HCT116 (cell line): ENCODE data around the gene P4HB. TPM values are rescaled to one million over a fixed set of nuclear protein-coding genes. Genes with fewer than 3 reads are reported as not detected.
A peak's percentile ranks its signal among the peaks of the same experiment; 100 is the strongest.

ENCODE experiments used
- ATAC-seq: fragments of 200-7000 bp; cut with Tn5 transposase; 2 replicates; pipeline ENCODE4 v1.9.1; 2020; ENCODE audit warnings: mild to moderate bottlenecking, moderate library complexity
- BruUV-seq: library from RNA; stranded (reverse); fragments of 400-500 nt; replicated peaks from 2 replicates; lab custom pipeline; 2021; lab: Mats Ljungman, UMichigan
- CTCF ChIA-PET: fragments of 300-600 bp; sonication (Branson Sonifier 250); formaldehyde crosslinking; loops from one replicate; lab custom pipeline; 2021; ENCODE audit warnings: antibody characterized with exemption; lab: Charles Lee
- POLR2A ChIA-PET: fragments of 300-600, 350-600 bp; sonication (Branson Sonifier 250); formaldehyde crosslinking; loops from one replicate; lab custom pipeline; 2021; ENCODE audit warnings: antibody characterized with exemption; lab: Charles Lee
- RAD21 ChIA-PET, 2 experiments: fragments of 300-600 bp; sonication (Branson Sonifier 250); formaldehyde crosslinking; loops; one replicate each; lab custom pipeline; 2023; ENCODE audit warnings: low total read pairs in 2 of 2; ENCODE audit not compliant: uncharacterized antibody in 2 of 2, unreplicated experiment in 2 of 2, low non-redundant PET in 1 of 2; lab: Charles Lee
- DNase-seq: peaks from one replicate; pipeline ENCODE4 v3.0.0-alpha.2; 2010; ENCODE audit warnings: low read depth, low spot score
- H2AFZ ChIP-seq: fragments of 200-600 bp; shearing (Covaris generic), sonication (generic); 2 replicates; pipeline ENCODE4 v1.6.1; 2017; ENCODE audit warnings: low read depth, mixed run types, mixed read lengths, antibody characterized with exemption, low read length; ENCODE audit not compliant: poor library complexity, severe bottlenecking
- H3K27ac ChIP-seq: 2 replicates; pipeline ENCODE4 v1.5.1; 2012; ENCODE audit warnings: low read depth, low read length
- H3K27me3 ChIP-seq: fragments of 200-600 bp; sonication (generic); 2 replicates; pipeline ENCODE4 v1.6.1; 2016; ENCODE audit warnings: mixed run types, low read length, mixed read lengths; ENCODE audit not compliant: insufficient read depth
- H3K36me3 ChIP-seq, 2 experiments: fragments of 200-500 bp in 1 of 2; fragments of 200-600 bp in 1 of 2; sonication (Bioruptor generic) in 1 of 2; sonication (generic) in 1 of 2; 2 replicates each; pipeline versions ENCODE4 v1.5.1 to v1.6.1; 2014 to 2016; ENCODE audit warnings: low read length in 2 of 2, inconsistent platforms in 1 of 2, mixed read lengths in 1 of 2, mixed run types in 1 of 2; ENCODE audit not compliant: insufficient read depth in 2 of 2, control insufficient read depth in 1 of 2
- H3K4me1 ChIP-seq, 2 experiments: fragments of 200-600 bp in 1 of 2; sonication (generic) in 1 of 2; 2 replicates each; pipeline versions ENCODE4 v1.5.1 to v1.6.1; 2012 to 2017; ENCODE audit warnings: low read length in 2 of 2, inconsistent platforms in 1 of 2, mild to moderate bottlenecking in 1 of 2, mixed read lengths in 1 of 2, mixed run types in 1 of 2, moderate library complexity in 1 of 2; ENCODE audit not compliant: insufficient read depth in 2 of 2, control insufficient read depth in 1 of 2
- H3K4me2 ChIP-seq: fragments of 200-600 bp; sonication (generic); 2 replicates; pipeline ENCODE4 v1.6.1; 2017; ENCODE audit warnings: mixed run types, low read length, mixed read lengths
- H3K4me3 ChIP-seq, 2 experiments: fragments of 200-600 bp in 1 of 2; sonication (generic) in 1 of 2; replicated peaks in 1 of 2; 2 replicates each; pipeline ENCODE4 v1.5.1; 2011 to 2016; ENCODE audit warnings: low read length in 2 of 2, control low read depth in 1 of 2, low read depth in 1 of 2, mild to moderate bottlenecking in 1 of 2, mixed read lengths in 1 of 2, mixed run types in 1 of 2
- H3K79me2 ChIP-seq: fragments of 200-600 bp; sonication (generic); 2 replicates; pipeline ENCODE4 v1.6.1; 2017; ENCODE audit warnings: mild to moderate bottlenecking, mixed run types, low read length, moderate library complexity, mixed read lengths; ENCODE audit not compliant: insufficient read depth
- H3K9ac ChIP-seq: fragments of 200-600 bp; sonication (generic); 2 replicates; pipeline ENCODE4 v1.6.1; 2016; ENCODE audit warnings: low read length, mixed read lengths
- H3K9me2 ChIP-seq: fragments of 200-600 bp; sonication (generic), shearing (Covaris generic); 2 replicates; pipeline ENCODE4 v1.6.1; 2017; ENCODE audit warnings: mixed run types, mild to moderate bottlenecking, moderate library complexity; ENCODE audit not compliant: insufficient read depth
- H3K9me3 ChIP-seq, 2 experiments: fragments of 200-500 bp in 1 of 2; fragments of 200-600 bp in 1 of 2; sonication (Bioruptor generic) in 1 of 2; sonication (generic) in 1 of 2; 2 replicates each; pipeline ENCODE4 v1.6.1; 2014 to 2017; ENCODE audit warnings: low read length in 2 of 2, mixed read lengths in 2 of 2, inconsistent platforms in 1 of 2, low read depth in 1 of 2, mild to moderate bottlenecking in 1 of 2, mixed run types in 1 of 2, moderate library complexity in 1 of 2; ENCODE audit not compliant: control insufficient read depth in 1 of 2, insufficient read depth in 1 of 2
- H4K20me1 ChIP-seq: fragments of 200-600 bp; sonication (generic), shearing (Covaris generic); 2 replicates; pipeline ENCODE4 v1.6.1; 2017; ENCODE audit warnings: mixed run types, mild to moderate bottlenecking, moderate library complexity; ENCODE audit not compliant: insufficient read depth
- CBX3 ChIP-seq: IDR thresholded peaks from 2 replicates; pipeline ENCODE4 v1.6.1; 2012; ENCODE audit warnings: low read depth
- CEBPB ChIP-seq: IDR thresholded peaks from 2 replicates; pipeline ENCODE4 v1.6.1; 2012; ENCODE audit warnings: low read depth
- EGR1 ChIP-seq: IDR thresholded peaks from 2 replicates; pipeline ENCODE4 v1.6.1; 2012; ENCODE audit warnings: low read depth
- EZH2phosphoT487 ChIP-seq: fragments of 200-600 bp; IDR thresholded peaks from 2 replicates; pipeline ENCODE4 v1.6.1; 2018; ENCODE audit warnings: antibody characterized with exemption, borderline replicate concordance
- FOSL1 ChIP-seq: IDR thresholded peaks from 2 replicates; pipeline ENCODE4 v1.6.1; 2012; ENCODE audit warnings: low read depth
- JUND ChIP-seq: IDR thresholded peaks from 2 replicates; pipeline ENCODE4 v1.6.1; 2012
- RAD21 ChIP-seq: IDR thresholded peaks from 2 replicates; pipeline ENCODE4 v1.6.1; 2012; ENCODE audit warnings: low read depth, mild to moderate bottlenecking
- SIN3A ChIP-seq: IDR thresholded peaks from 2 replicates; pipeline ENCODE4 v1.6.1; 2012; ENCODE audit warnings: low read depth
- SP1 ChIP-seq: IDR thresholded peaks from 2 replicates; pipeline ENCODE4 v1.6.1; 2012; ENCODE audit warnings: low read depth
- SRF ChIP-seq: IDR thresholded peaks from 2 replicates; pipeline ENCODE4 v1.6.1; 2012; ENCODE audit warnings: low read depth
- YY1 ChIP-seq: IDR thresholded peaks from 2 replicates; pipeline ENCODE4 v1.6.1; 2011; ENCODE audit warnings: low read length, low read depth, moderate library complexity, mild to moderate bottlenecking; ENCODE audit not compliant: insufficient replicate concordance; ENCODE audit errors: extremely low read depth
- ZFX ChIP-seq: fragments of 450-650 bp; IDR thresholded peaks from 2 replicates; pipeline ENCODE4 v1.6.1; 2017
- ZNF274 ChIP-seq: fragments of 200-500 bp; sonication (Bioruptor generic); IDR thresholded peaks from 2 replicates; pipeline ENCODE4 v1.6.1; 2014; ENCODE audit warnings: mild to moderate bottlenecking, low read depth, low read length, inconsistent platforms
- intact Hi-C: fragments of 100-400 bp; cut with micrococcal nuclease; formaldehyde crosslinking; loops from 2 replicates; pipeline ENCODE4 v1.10.0; 2022
- total RNA-seq: library from RNA; stranded (reverse); gene quantifications from one replicate; pipeline ENCODE4 v1.2.1, GENCODE V29; 2021; ENCODE audit not compliant: unreplicated experiment
- TF ChIP-seq, protein P1 (sequence below): IDR thresholded peaks from 2 replicates; pipeline ENCODE4 v1.6.1; 2012
- TF ChIP-seq, protein P2 (sequence below), 3 experiments: fragments of 200-600 bp in 1 of 3; sonication (generic) in 1 of 3; IDR thresholded peaks in 2 of 3; conservative IDR thresholded peaks in 1 of 3; 2 replicates each; pipeline ENCODE4 v1.5.1; 2012 to 2017; ENCODE audit warnings: low read depth in 2 of 3, low read length in 2 of 3, antibody characterized with exemption in 1 of 3, borderline replicate concordance in 1 of 3, control low read depth in 1 of 3, mild to moderate bottlenecking in 1 of 3, mixed read lengths in 1 of 3, mixed run types in 1 of 3, moderate library complexity in 1 of 3; ENCODE audit not compliant: insufficient read depth in 1 of 3

Gene P4HB
- total RNA-seq, 1 experiment from 2014 or later: 1,043 TPM

DNA sequence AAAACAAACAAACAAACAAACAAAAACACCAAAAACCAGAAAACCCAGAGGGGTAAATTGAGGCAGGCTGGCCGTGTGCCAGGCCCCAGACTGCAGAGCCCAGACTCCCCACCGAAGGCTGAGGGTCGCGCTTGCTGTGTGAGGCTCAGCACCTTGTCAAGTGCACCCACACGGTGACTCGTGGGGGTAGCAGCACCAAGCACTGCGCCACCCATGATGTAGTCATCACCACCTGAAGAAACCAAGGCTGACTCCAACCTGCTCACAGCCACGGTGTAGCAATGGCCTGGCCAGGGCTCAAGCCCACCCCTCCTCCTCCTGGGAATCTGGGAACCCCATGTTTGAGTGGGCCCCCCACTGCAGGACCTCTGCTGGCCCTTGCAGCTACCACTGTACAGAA is 39.2 kb downstream of the P4HB start:
- peak overlapping the region; percentile 74; the same call in 1 of the 2 replicates for H3K27ac ChIP-seq
- TF ChIP-seq EZH2phosphoT487: no peak
- TF ChIP-seq JUND: no peak
- TF ChIP-seq, protein P1, sequence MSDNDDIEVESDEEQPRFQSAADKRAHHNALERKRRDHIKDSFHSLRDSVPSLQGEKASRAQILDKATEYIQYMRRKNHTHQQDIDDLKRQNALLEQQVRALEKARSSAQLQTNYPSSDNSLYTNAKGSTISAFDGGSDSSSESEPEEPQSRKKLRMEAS: no peak
- TF ChIP-seq, protein P2, sequence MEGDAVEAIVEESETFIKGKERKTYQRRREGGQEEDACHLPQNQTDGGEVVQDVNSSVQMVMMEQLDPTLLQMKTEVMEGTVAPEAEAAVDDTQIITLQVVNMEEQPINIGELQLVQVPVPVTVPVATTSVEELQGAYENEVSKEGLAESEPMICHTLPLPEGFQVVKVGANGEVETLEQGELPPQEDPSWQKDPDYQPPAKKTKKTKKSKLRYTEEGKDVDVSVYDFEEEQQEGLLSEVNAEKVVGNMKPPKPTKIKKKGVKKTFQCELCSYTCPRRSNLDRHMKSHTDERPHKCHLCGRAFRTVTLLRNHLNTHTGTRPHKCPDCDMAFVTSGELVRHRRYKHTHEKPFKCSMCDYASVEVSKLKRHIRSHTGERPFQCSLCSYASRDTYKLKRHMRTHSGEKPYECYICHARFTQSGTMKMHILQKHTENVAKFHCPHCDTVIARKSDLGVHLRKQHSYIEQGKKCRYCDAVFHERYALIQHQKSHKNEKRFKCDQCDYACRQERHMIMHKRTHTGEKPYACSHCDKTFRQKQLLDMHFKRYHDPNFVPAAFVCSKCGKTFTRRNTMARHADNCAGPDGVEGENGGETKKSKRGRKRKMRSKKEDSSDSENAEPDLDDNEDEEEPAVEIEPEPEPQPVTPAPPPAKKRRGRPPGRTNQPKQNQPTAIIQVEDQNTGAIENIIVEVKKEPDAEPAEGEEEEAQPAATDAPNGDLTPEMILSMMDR (IDR thresholded peaks at IDR 0.05 in 2 of 3, conservative IDR thresholded peaks at IDR 0.05 in 1 of 3; ENCODE audit: borderline replicate concordance in 1 of 3, insufficient read depth in 1 of 3, low read depth in 2 of 3, low read length in 2 of 3): no peak
- TF ChIP-seq CEBPB: no peak
- TF ChIP-seq SP1: no peak
- TF ChIP-seq YY1: no peak
- TF ChIP-seq SRF: no peak
- TF ChIP-seq ZFX: no peak
- TF ChIP-seq CBX3: no peak
- TF ChIP-seq RAD21: no peak
- TF ChIP-seq SIN3A: no peak
- no peak for TF ChIP-seq FOSL1
- TF ChIP-seq EGR1: no peak
- no peak for TF ChIP-seq ZNF274
- TF ChIP-seq, all 23 proteins: peak for 0

More for the DNA sequence above, 39.2 kb downstream of the P4HB start:
- Histone ChIP-seq H3K79me2 (no peaks in the 10 kb centered on the region), H3K9me2 (no peaks in the 10 kb centered on the region), H3K9ac (peak overlapping the region; percentile 41), H3K4me3 (0 out of 4 replicates have a peak overlapping the region, but pooled peaks of 1 of the 2 experiments have one; percentile 6), H3K9me3 (no peaks in the 10 kb centered on the region), H3K36me3 (no peaks in the 10 kb centered on the region), H3K4me1 (peaks cover 24 to 28% of the 10 kb centered on the region in 2 experiments), H3K4me2 (peak overlapping the region; percentile 61), H3K27me3 (no peaks in the 10 kb centered on the region), H2AFZ (no peak overlapping the region), H4K20me1 (no peaks in the 10 kb centered on the region)
- no TSS peak for BruUV-seq
- DNase-seq (no peak), ATAC-seq (peak; percentile 7)
- ChIA-PET POLR2A (interaction anchor here (2.4 kb wide), 1 partner anchor 12 kb away, joined by 8 read pairs; the partner anchor contains the start of gene MCRIP1), CTCF (interaction anchor here (1.0 to 1.6 kb wide), 7 partner anchors 12 to 86 kb away, joined by 3 to 10 read pairs (median 4); partner anchors contain the start of genes MCRIP1 and P4HB), RAD21 (no interaction called here)
- intact Hi-C loops: no loop called here
